A549 (cell line): ENCODE measurements around the gene SERPINE3. TPM values are rescaled to one million over a fixed set of nuclear protein-coding genes. Genes with fewer than 3 reads are reported as not detected.

Experiments
- ATAC-seq, 2 experiments: fragments of 200-7000 bp in 1 of 2; fragments of >200 bp in 1 of 2; cut with Nextera tagmentation in 1 of 2; cut with Tn5 transposase in 1 of 2; 3 replicates each; pipeline versions ENCODE4 v1.8.0 to v1.9.1; 2018 to 2020; ENCODE audit warnings: mild to moderate bottlenecking in 1 of 2, moderate library complexity in 1 of 2
- CTCF ChIA-PET: fragments of 300-600 bp; sonication (Branson Sonifier 250); formaldehyde crosslinking; extraction: SDS; loops from one replicate; lab custom pipeline; 2021; ENCODE audit warnings: antibody characterized with exemption, inconsistent platforms; lab: Yijun Ruan, JAX
- POLR2A ChIA-PET: fragments of 350-600 bp; formaldehyde crosslinking; extraction: SDS; loops from one replicate; lab custom pipeline; 2021; ENCODE audit warnings: antibody characterized with exemption, inconsistent platforms; lab: Yijun Ruan, JAX
- DNase-seq, 2 experiments: peaks; one replicate each; pipeline versions ENCODE4 v3.0.0 to v3.0.0-alpha.2; 2011 to 2016; ENCODE audit warnings: low read depth in 1 of 2, low spot score in 1 of 2
- FAIRE-seq: peaks from 2 replicates; lab custom pipeline; 2011; peaks lifted over from hg19 to GRCh38; lab: Jason Lieb, UNC
- H3K27ac ChIP-seq, 2 experiments: fragments of >200 bp; sonication (Bioruptor Twin); formaldehyde crosslinking; 3 replicates each; pipeline ENCODE4 v1.5.1; 2016 to 2017
- H3K4me1 ChIP-seq: fragments of >200 bp; sonication (Bioruptor Twin); formaldehyde crosslinking; 3 replicates; pipeline ENCODE4 v1.6.1; 2016
- H3K4me2 ChIP-seq: fragments of >200 bp; sonication (Bioruptor Twin); formaldehyde crosslinking; 3 replicates; pipeline ENCODE4 v1.6.1; 2016
- H3K4me3 ChIP-seq: fragments of >200 bp; sonication (Bioruptor Twin); formaldehyde crosslinking; 3 replicates; pipeline ENCODE4 v1.5.1; 2016
- H3K9me3 ChIP-seq: fragments of >200 bp; sonication (Bioruptor Twin); formaldehyde crosslinking; 3 replicates; pipeline ENCODE4 v1.6.1; 2016
- BCL3 ChIP-seq: fragments of >200 bp; sonication (Bioruptor Twin); formaldehyde crosslinking; IDR thresholded peaks from 3 replicates; pipeline ENCODE4 v1.6.1; 2016
- BHLHE40 ChIP-seq: IDR thresholded peaks from 2 replicates; pipeline ENCODE4 v1.6.1; 2012; ENCODE audit warnings: low read depth, low read length, inconsistent platforms
- CBX8 ChIP-seq: fragments of 200-600 bp; sonication (generic); IDR thresholded peaks from 2 replicates; pipeline ENCODE4 v1.6.1; 2016
- CHD2 ChIP-seq: fragments of 150-350 bp; IDR thresholded peaks from 2 replicates; pipeline ENCODE4 v1.6.1; 2014; ENCODE audit warnings: low read length; ENCODE audit not compliant: partially characterized antibody
- EHF ChIP-seq: fragments of 250-450 bp; sonication (Bioruptor Pico); IDR thresholded peaks from 2 replicates; pipeline ENCODE4 v1.5.0; 2020; ENCODE audit warnings: mild to moderate bottlenecking
- EP300 ChIP-seq, 2 experiments: fragments of >200 bp; sonication (Bioruptor Twin); formaldehyde crosslinking; IDR thresholded peaks; 2 replicates in 1 of 2; 3 replicates in 1 of 2; pipeline ENCODE4 v1.6.1; 2016 to 2017
- ESRRA ChIP-seq: fragments of 150-350 bp; IDR thresholded peaks from 2 replicates; pipeline ENCODE4 v1.6.1; 2014; ENCODE audit warnings: mild to moderate bottlenecking, low read length, borderline replicate concordance
- FOSB ChIP-seq: fragments of 250-450 bp; sonication (Bioruptor Pico); IDR thresholded peaks from 2 replicates; pipeline ENCODE4 v1.5.0; 2020; ENCODE audit warnings: mild to moderate bottlenecking, moderate library complexity
- HOXA7 ChIP-seq: fragments of 250-450 bp; sonication (Bioruptor Pico); IDR thresholded peaks from 2 replicates; pipeline ENCODE4 v1.5.0; 2020; ENCODE audit warnings: mild to moderate bottlenecking, moderate library complexity
- HOXB13 ChIP-seq: fragments of 250-450 bp; sonication (Bioruptor Pico); IDR thresholded peaks from 2 replicates; pipeline ENCODE4 v1.5.0; 2020; ENCODE audit warnings: low read depth, mild to moderate bottlenecking, moderate library complexity
- KDM1A ChIP-seq: fragments of 200-600 bp; sonication (generic); IDR thresholded peaks from 2 replicates; pipeline ENCODE4 v1.6.1; 2016; ENCODE audit warnings: low read depth, mild to moderate bottlenecking
- KDM5A ChIP-seq: fragments of 200-600 bp; sonication (generic); IDR thresholded peaks from 2 replicates; pipeline ENCODE4 v1.6.1; 2016; ENCODE audit warnings: antibody characterized with exemption, mild to moderate bottlenecking
- MAFK ChIP-seq: fragments of 450-650 bp; IDR thresholded peaks from 2 replicates; pipeline ENCODE4 v1.6.1; 2014; ENCODE audit not compliant: partially characterized antibody
- MYC ChIP-seq: IDR thresholded peaks from 2 replicates; pipeline ENCODE4 v1.6.1; 2012; ENCODE audit warnings: mild to moderate bottlenecking, inconsistent platforms, low read length, improper control_type of control experiment, borderline replicate concordance
- NR3C1 ChIP-seq: fragments of >200 bp; sonication (Bioruptor Twin); formaldehyde crosslinking; IDR thresholded peaks from 3 replicates; pipeline ENCODE4 v1.6.1; 2017
- PBX3 ChIP-seq: IDR thresholded peaks from 2 replicates; pipeline ENCODE4 v1.6.1; 2012
- PHF8 ChIP-seq: fragments of 200-600 bp; sonication (generic); IDR thresholded peaks from 2 replicates; pipeline ENCODE4 v1.6.1; 2016; ENCODE audit warnings: low read depth, mild to moderate bottlenecking, antibody characterized with exemption, moderate library complexity, borderline replicate concordance
- POLR2A ChIP-seq: IDR thresholded peaks from 2 replicates; pipeline ENCODE4 v1.6.1; 2012; ENCODE audit warnings: mild to moderate bottlenecking, low read length
- POLR2AphosphoS2 ChIP-seq: conservative IDR thresholded peaks from 2 replicates; pipeline ENCODE4 v1.6.1; 2012; ENCODE audit warnings: low read length, improper control_type of control experiment, inconsistent platforms
- RAD21 ChIP-seq, 2 experiments: fragments of >200 bp in 1 of 2; sonication (Bioruptor Twin) in 1 of 2; formaldehyde crosslinking in 1 of 2; IDR thresholded peaks in 1 of 2; conservative IDR thresholded peaks in 1 of 2; 2 replicates in 1 of 2; 3 replicates in 1 of 2; pipeline ENCODE4 v1.6.1; 2012 to 2018; ENCODE audit warnings: inconsistent platforms in 1 of 2
- RARB ChIP-seq: fragments of 250-450 bp; sonication (Bioruptor Pico); IDR thresholded peaks from 2 replicates; pipeline ENCODE4 v1.8.0; 2021; ENCODE audit warnings: mild to moderate bottlenecking, moderate library complexity
- RFX5 ChIP-seq: fragments of 450-650 bp; IDR thresholded peaks from 2 replicates; pipeline ENCODE4 v1.7.1; 2014; ENCODE audit warnings: antibody characterized with exemption, mild to moderate bottlenecking, moderate library complexity
- TFCP2L1 ChIP-seq: fragments of 250-450 bp; sonication (Bioruptor Pico); IDR thresholded peaks from 2 replicates; pipeline ENCODE4 v1.5.0; 2021; ENCODE audit warnings: mild to moderate bottlenecking
- ZFP36 ChIP-seq: fragments of 450-650 bp; IDR thresholded peaks from 2 replicates; pipeline ENCODE4 v1.6.1; 2014; ENCODE audit warnings: borderline replicate concordance; ENCODE audit not compliant: partially characterized antibody
- WGBS: methylation state at CpG from one replicate; pipeline ENCODE4 v1.1.6; 2017; ENCODE audit errors: missing lambda C conversion rate; 5-methylcytosine and 5-hydroxymethylcytosine counted together
- polyA plus RNA-seq, 4 experiments: library from polyadenylated mRNA; depleted of rRNA in 3 of 4; stranded (reverse); fragments of >200 nt; fragmentation: RNase III in 1 of 4; extraction: RNeasy Plus Mini Kit Qiagen cat#74134 plus additional on column Dnase treatment in 1 of 4; gene quantifications; 2 replicates in 3 of 4; 3 replicates in 1 of 4; pipeline ENCODE4 v1.2.3, GENCODE V29; 2011 to 2017
- TF ChIP-seq, protein P1 (sequence below): fragments of >200 bp; sonication (Bioruptor Twin); formaldehyde crosslinking; IDR thresholded peaks from 2 replicates; pipeline ENCODE4 v1.6.1; 2016
- TF ChIP-seq, protein P2 (sequence below): IDR thresholded peaks from 2 replicates; pipeline ENCODE4 v1.6.1; 2012; ENCODE audit warnings: low read depth, borderline replicate concordance
- TF ChIP-seq, protein P3 (sequence below): fragments of 450-650 bp; IDR thresholded peaks from 2 replicates; pipeline ENCODE4 v1.6.1; 2014; ENCODE audit warnings: antibody characterized with exemption

The SERPINE3 gene
- polyA plus RNA-seq, 2 of the 4 experiments (the other 2 are of a cell fraction) = 0.09 TPM; not detected in 1

DNA sequence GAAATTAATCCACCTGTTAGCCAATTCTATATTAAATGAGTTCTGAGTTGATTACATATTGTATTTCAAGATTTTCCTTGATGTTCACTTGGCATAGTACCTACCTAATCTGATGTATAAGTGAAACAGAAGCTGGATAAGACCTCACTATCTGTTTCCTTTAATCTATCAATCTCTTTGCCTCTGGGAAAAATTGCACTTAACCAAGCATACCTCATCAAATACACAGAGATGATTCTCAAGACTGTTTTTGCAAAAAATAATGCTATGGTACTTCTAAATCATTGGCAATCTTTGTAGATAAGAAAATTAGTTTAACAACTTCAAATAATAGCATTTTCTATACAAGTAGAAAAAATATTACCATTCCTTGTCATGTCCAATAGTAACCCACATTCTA lies 55.2 kb downstream of the SERPINE3 start:
- CTCF ChIA-PET = interaction anchor here (1.2 kb wide), 1 partner anchor 402 kb away, joined by 3 read pairs; no protein-coding TSS in a partner anchor
- ATAC-seq = no peak
- H3K4me2 ChIP-seq = no peak overlapping the region
- no peak for FAIRE-seq
- no peak overlapping the region for H3K27ac ChIP-seq
- POLR2A ChIA-PET = no interaction called here
- TF ChIP-seq CBX8 (no peak), EHF (CRISPR knock-in tag) (no peak), RFX5 (no peak), RARB (CRISPR knock-in tag) (no peak), HOXA7 (CRISPR knock-in tag) (no peak), MYC (no peak), FOSB (CRISPR knock-in tag) (no peak), ZFP36 (no peak), MAFK (no peak), KDM1A (no peak), PHF8 (no peak), BHLHE40 (no peak), BCL3 (no peak), PBX3 (no peak)
- TF ChIP-seq, protein P1, sequence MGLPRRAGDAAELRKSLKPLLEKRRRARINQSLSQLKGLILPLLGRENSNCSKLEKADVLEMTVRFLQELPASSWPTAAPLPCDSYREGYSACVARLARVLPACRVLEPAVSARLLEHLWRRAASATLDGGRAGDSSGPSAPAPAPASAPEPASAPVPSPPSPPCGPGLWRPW = no peak
- TF ChIP-seq, protein P2, sequence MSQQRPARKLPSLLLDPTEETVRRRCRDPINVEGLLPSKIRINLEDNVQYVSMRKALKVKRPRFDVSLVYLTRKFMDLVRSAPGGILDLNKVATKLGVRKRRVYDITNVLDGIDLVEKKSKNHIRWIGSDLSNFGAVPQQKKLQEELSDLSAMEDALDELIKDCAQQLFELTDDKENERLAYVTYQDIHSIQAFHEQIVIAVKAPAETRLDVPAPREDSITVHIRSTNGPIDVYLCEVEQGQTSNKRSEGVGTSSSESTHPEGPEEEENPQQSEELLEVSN = no peak
- DNase-seq = no peak
- H3K4me1 ChIP-seq = peaks cover 26% of the 10 kb centered on the region
- no peak overlapping the region for H3K4me3 ChIP-seq
- H3K9me3 ChIP-seq = no peaks in the 10 kb centered on the region

DNA sequence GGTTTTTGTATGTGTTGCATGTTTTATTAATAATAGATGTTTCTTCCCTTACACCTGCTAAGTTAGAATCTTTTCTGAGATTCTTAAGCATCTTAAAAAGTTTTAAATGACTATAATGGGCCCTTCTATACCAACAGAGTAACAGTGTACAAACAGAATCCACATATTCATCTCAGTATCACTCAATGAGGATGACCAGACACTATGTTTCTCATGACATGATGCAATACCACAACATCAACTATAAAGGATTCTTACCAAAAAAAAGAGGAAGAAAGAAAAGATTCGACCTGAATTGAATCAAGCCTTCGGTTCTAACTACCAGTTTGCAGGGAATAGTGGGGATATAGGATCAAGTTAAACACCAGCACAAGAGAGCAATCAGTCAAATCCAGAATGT lies 56.9 kb downstream of the SERPINE3 start:
- no peak for FAIRE-seq
- ATAC-seq = no peak
- POLR2A ChIA-PET = no interaction called here
- 86% methylated on average over 2 of the region's 2 CpGs for WGBS
- peak overlapping the region; percentile 50; the same call in 2 of the 3 replicates for H3K4me2 ChIP-seq
- no peak overlapping the region for H3K4me3 ChIP-seq
- H3K9me3 ChIP-seq = no peaks in the 10 kb centered on the region
- CTCF ChIA-PET = no interaction called here
- TF ChIP-seq NR3C1 = no peak
- TF ChIP-seq, protein P3, sequence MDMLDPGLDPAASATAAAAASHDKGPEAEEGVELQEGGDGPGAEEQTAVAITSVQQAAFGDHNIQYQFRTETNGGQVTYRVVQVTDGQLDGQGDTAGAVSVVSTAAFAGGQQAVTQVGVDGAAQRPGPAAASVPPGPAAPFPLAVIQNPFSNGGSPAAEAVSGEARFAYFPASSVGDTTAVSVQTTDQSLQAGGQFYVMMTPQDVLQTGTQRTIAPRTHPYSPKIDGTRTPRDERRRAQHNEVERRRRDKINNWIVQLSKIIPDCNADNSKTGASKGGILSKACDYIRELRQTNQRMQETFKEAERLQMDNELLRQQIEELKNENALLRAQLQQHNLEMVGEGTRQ = no peak
- TF ChIP-seq CHD2 = no peak
- no peak for DNase-seq
- H3K27ac ChIP-seq = peak overlapping the region in 1 of 2 experiments; percentile 54; a peak in 1 of 6 replicates
- H3K4me1 ChIP-seq = peaks cover 26% of the 10 kb centered on the region

DNA sequence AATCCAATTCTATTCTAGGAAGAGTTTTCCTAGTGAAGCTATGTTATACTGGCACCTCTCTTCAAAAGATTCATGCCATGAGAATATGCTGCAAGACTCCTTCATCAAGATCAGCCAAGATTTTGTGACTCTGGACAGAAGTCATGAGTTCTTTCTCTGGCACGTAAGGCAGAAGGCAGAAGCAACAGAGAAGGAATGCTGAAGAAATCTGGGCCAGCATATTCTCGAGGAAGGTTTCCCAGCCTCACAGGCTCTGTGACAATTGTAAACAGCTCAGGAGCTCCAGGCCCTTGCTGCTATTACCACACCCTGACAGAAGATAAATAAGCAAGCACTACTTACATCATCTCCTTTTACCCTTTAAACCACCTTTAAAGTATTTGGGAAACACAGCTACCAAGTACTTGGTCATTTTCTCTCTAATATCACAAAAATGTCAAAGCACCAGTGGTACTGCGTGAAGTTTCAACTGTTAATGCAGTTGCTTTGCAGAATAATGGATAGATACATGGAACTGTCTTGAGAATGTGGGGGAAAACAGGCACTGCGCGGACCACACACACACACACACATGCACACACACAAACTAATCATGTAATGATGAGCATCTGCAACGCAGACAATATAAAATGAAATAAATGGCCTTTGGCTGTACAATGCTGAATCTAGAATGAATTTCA lies 57.9 kb downstream of the SERPINE3 start:
- Histone ChIP-seq H3K4me2 (peak overlapping the region; percentile 50), H3K27ac (no peak overlapping the region), H3K9me3 (no peaks in the 10 kb centered on the region), H3K4me3 (no peak overlapping the region), H3K4me1 (peaks cover 26% of the 10 kb centered on the region)
- ATAC-seq = peak in 1 of 2 experiments; percentile 70; a peak in 4 of 6 replicates
- DNase-seq = peak in 1 of 2 experiments; percentile 31
- CTCF ChIA-PET = no interaction called here
- POLR2A ChIA-PET = no interaction called here
- FAIRE-seq = no peak
- 67% methylated on average over 6 of the region's 6 CpGs for WGBS
- no peak for TF ChIP-seq RFX5
- no peak for TF ChIP-seq KDM5A
- no peak for TF ChIP-seq RAD21 (conservative IDR thresholded peaks at IDR 0.05 in 1 of 2, IDR thresholded peaks at IDR 0.05 in 1 of 2)
- TF ChIP-seq PBX3 = no peak
- TF ChIP-seq TFCP2L1 (CRISPR knock-in tag) = no peak
- TF ChIP-seq POLR2A = no peak
- no peak for TF ChIP-seq HOXB13 (CRISPR knock-in tag)
- TF ChIP-seq POLR2AphosphoS2 = no peak
- TF ChIP-seq ESRRA = no peak
- no peak for TF ChIP-seq EP300 (IDR thresholded peaks at IDR 0.05)
